NCI-H526 (cell line): Measurements from ENCODE around the gene CELA3A.
"Not testable (repeated sequence)": the region's sequence is repeated elsewhere in the genome, so short reads cannot be mapped to it uniquely, and the experiment has no call there.

ENCODE experiments used
- DNase-seq, 2 experiments: peaks; one replicate each; lab custom pipeline; 2025; lab: John Stamatoyannopoulos, UW

CELA3A gene

GRCh38 chr1:21982122-21982521, 19.3 kb upstream of the CELA3A start:
- DNase-seq: not testable (repeated sequence)

DNA sequence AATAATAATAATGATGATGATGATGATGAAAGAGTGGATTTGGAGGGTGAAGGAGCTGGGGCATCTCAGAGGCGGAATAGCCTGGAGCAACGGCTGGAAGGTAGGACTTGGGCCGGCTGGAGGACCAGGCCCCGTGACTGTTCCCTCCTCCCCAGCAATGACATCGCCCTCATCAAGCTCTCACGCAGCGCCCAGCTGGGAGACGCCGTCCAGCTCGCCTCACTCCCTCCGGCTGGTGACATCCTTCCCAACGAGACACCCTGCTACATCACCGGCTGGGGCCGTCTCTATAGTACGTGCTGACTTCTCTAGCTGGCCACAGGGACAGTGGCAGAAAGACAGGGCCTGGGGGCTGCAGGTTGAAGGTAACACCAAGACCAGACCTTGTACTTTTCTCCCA, 17.9 kb upstream of the CELA3A start:
- not testable (repeated sequence) for DNase-seq

DNA sequence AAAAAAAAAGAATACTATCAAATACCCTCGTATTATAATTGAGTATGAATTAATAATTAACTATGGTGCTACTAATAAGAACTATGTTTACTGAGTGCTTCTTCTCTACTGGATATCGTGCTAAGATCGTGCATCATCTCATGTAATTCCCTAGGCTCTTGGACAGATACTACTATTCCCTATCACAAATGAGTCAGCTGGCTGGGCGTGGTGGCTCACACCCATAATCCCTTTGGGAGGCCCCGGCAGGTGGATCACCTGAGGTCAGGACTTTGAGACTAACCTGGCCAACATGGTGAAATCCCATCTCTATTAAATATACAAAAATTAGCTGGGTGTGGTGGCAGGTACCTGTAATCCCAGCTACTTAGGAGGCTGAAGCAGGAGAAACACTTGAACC, 15.6 kb upstream of the CELA3A start:
- DNase-seq: not testable (repeated sequence)

DNA sequence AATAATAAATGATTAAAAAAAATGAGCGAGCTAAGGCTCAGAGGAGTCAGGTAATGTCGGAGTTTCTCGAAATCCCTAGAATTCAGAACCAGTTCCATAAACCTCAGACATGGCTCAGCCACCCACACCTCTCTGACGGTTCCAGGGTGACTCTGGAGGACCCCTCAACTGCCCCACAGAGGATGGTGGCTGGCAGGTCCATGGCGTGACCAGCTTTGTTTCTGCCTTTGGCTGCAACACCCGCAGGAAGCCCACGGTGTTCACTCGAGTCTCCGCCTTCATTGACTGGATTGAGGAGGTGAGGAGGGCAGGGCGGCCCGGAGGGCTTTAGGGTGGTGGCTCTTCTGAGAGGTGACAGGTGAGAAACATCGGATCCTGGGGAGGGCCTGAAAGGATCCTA, 15.1 kb upstream of the CELA3A start:
- not testable (repeated sequence) for DNase-seq

DNA sequence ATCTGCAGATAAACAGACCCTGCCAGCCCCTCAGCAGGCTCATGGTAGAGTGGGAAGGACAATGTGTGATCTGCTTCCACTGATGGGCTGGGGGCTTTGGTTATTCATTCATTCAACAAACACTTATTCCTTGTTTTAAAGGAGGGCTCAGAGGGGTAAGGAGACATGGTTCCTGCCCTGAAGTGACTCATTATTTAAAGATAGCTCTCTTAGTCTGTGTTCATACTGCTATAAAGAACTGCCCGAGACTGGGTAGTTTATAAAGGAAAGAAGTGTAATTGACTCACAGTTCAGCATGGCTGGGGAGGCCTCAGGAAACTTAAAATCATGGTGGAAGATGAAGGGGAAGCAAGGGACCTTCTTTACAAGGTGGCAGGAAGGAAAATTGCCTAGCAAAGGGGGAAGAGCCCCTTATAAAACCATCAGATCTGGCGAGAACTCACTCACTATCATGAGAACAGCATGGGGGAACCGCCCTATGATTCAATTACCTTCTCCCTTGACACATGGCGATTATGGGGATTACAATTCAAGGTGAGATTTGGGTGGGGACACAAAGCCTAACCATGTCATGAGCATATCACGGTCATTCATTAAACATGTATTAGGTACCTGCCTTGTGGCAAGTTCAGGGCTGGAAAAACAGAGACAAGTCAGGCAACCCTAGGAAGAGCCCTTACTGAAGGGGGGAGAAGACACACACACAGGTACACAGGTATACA, 11.6 kb upstream of the CELA3A start:
- not testable (repeated sequence) for DNase-seq

DNA sequence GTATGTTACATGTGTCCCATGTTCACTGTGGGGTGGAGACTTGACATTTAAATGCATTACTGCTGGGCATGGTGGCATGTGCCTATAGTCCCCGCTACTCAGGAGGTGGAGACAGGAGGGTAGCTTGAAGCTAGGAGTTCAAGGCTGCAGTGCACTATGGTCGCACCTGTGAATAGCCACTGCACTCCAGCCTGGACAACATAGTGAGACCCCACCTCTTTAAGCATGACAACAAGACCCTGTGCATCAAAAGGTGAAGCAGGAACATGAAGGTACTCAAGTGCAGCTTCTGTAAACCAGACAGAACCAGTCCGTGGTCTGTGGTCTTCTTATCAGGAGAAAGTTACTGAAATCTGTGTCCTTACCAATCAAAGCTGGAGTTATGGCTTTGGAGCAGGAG, 9.3 kb upstream of the CELA3A start:
- not testable (repeated sequence) for DNase-seq

- not testable (repeated sequence) for DNase-seq
Observed at GRCh38 chr1:21994716-21995115, 6.7 kb upstream of the CELA3A start.

- not testable (repeated sequence) for DNase-seq
Observed at GRCh38 chr1:21996663-21996970, 4.8 kb upstream of the CELA3A start.

DNA sequence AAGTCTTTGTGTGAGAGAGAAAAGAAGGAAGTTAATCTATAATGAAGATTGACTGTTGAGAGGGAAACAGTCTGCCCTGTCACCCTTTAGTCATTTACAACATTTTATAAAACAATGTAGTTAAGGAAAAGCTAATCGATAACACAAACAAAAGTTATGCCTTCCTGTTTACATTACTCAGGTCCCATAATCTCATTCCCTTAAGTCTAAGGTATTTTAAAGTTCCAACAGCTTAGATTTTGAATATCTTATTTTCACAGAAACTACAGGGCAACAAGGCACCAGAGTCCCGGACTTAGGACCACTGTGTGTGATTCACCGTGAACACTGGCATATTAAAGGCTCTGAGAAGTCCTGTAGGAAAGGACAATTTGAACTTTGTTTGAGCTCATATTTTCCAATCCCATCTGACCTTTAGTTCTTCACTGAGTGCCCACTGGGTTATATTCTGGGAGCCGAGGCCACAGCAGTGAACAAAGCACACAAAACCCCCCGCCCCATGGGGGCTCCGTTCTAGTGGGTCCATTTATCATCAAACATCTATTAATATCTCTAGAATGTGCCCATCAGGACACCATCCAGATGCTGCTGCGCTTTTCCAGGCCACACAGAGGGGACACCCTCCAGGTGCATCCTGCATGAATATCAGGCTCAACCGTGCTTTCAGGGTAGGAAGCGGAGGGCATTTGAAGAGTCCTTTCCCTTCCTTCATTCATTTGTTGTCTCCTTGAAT, 3.4 kb upstream of the CELA3A start:
- not testable (repeated sequence) for DNase-seq

GRCh38 chr1:21998624-21999294, 2.7 kb upstream of the CELA3A start:
- DNase-seq: not testable (repeated sequence)

GRCh38 chr1:21999645-22000044, 1.8 kb upstream of the CELA3A start:
- DNase-seq: peak in 1 of 2 experiments; percentile 26

DNA sequence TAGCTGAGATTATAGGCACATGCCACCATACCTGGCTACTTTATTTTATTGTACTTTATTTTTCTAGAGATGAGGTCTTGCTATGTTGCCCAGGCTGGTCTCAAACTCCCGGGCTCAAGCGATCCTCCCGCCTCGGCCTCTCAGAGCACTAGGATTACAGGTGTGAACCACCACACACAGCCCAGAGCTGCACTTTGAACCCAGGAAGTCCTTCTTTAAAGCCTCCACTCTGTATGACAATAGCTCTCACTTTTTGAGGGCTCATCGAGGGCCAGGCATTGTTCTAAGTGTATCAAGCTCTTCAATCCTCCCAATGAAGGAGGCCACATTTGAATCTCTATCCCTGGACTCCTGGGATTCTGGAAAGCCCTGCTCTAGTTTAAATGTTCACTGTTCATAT, 1.0 kb downstream of the CELA3A start:
- not testable (repeated sequence) for DNase-seq

DNA sequence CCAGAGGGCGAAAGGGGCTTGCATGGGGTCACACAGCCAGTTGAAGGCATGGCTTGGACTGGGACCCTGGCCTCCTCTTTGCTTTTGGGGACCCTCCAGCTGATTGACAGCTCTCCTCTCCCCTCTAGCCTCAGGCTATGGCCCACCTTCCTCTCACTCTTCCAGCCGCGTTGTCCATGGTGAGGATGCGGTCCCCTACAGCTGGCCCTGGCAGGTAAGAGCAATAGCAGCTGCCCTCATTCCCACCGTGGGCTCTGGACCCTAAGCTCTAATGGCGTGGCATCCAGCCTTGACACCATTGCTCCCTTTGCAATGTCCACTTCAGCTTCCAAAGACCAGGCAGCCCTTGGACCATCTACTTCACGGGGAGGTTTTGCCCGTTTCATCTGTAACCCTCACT, 1.4 kb downstream of the CELA3A start:
- not testable (repeated sequence) for DNase-seq

DNA sequence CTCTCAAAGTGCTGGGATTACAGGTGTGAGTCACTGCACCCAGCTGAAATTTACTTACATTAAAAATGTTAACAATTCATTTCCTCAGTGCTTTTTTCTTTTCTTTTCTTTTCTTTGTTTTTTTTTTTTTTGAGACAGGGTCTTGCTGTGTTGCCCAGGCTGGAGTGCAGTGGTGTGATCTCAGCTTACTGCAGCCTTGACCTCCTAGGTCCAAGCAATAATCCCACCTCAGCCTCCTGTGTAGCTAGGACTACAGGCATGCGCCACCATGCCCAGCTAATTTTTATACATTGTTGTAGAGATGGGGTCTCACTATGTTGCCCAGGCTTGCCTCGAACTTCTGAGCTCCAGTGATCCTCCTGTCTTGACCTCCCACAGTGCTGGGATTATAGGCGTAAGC, 2.5 kb downstream of the CELA3A start:
- DNase-seq: not testable (repeated sequence)

GRCh38 chr1:22005261-22006149, 4.0 kb downstream of the CELA3A start:
- DNase-seq: peak in 1 of 2 experiments; percentile 28

DNA sequence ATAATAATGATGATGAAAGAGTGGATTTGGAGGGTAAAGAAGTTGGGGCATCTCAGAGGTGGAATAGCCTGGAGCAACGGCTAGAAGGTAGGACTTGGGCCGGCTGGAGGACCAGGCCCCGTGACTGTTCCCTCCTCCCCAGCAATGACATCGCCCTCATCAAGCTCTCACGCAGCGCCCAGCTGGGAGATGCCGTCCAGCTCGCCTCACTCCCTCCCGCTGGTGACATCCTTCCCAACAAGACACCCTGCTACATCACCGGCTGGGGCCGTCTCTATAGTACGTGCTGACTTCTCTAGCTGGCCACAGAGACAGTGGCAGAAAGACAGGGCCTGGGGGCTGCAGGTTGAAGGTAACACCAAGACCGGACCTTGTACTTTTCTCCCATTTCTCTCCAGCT, 5.3 kb downstream of the CELA3A start:
- DNase-seq: not testable (repeated sequence)

DNA sequence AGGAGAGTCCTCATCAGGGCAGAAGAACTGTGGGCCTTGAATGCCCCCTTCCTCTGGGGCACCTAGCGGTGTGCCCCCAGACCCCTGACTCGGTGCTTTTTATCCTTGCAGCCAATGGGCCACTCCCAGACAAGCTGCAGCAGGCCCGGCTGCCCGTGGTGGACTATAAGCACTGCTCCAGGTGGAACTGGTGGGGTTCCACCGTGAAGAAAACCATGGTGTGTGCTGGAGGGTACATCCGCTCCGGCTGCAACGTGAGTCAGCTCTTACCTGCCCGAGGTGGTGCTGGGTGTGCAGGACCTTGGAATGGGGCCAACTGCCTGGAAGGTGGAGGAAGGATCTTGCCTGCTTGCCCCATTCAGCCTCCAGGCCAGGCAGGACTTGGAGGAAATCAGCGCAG, 5.8 kb downstream of the CELA3A start:
- DNase-seq: not testable (repeated sequence)

- not testable (repeated sequence) for DNase-seq
Observed at GRCh38 chr1:22009566-22009965, 8.1 kb downstream of the CELA3A start.

DNA sequence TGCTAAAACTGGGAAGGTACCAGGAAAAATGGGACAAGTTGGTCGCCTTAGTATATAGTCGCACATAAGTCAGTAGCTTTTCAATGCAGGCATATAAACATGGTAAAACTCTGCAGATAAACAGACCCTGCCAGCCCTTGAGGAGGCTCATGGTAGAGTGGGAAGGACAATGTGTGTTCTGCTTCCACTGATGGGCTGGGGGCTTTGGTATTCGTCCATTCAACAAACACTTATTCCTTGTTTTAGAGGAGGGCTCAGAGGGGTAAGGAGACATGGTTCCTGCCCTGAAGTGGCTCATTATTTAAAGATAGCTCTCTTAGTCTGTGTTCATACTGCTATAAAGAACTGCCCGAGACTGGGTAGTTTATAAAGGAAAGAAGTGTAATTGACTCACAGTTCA, 11.3 kb downstream of the CELA3A start:
- not testable (repeated sequence) for DNase-seq

- not testable (repeated sequence) for DNase-seq
Observed at GRCh38 chr1:22014575-22015206, 13.2 kb downstream of the CELA3A start.
